WTC11 (cell line): Measurements from ENCODE around the gene SNRNP200. TPM values are rescaled to one million over a fixed set of nuclear protein-coding genes. Genes with fewer than 3 reads are reported as not detected.

Experiments
- ATAC-seq: fragments of 200-7000 bp; cut with Tn5 transposase; 2 replicates; pipeline ENCODE4 v1.10.0; 2021; ENCODE audit warnings: mild to moderate bottlenecking, moderate library complexity
- Bru-seq: library from RNA; stranded (reverse); fragments of 400-500 nt; gene quantifications from one replicate; lab custom pipeline; 2021; lab: Mats Ljungman, UMichigan
- CTCF ChIA-PET: fragments of 300-600 bp; sonication (Branson Sonifier 250); formaldehyde crosslinking; loops from one replicate; lab custom pipeline; 2021; ENCODE audit warnings: antibody characterized with exemption; lab: Charles Lee
- POLR2A ChIA-PET: fragments of 350-600 bp; sonication (Branson Sonifier 250); formaldehyde crosslinking; loops from one replicate; lab custom pipeline; 2021; ENCODE audit warnings: antibody characterized with exemption; lab: Charles Lee
- DNase-seq: peaks from one replicate; pipeline ENCODE4 v3.0.0; 2021; ENCODE audit warnings: low spot score
- H3K27ac Mint-ChIP-seq: 2 replicates; pipeline ENCODE4 v1.8.0; 2021; ENCODE audit warnings: mixed read lengths
- H3K27me3 Mint-ChIP-seq: 2 replicates; pipeline ENCODE4 v1.8.0; 2021; ENCODE audit warnings: low read depth, mild to moderate bottlenecking, moderate library complexity, mixed read lengths
- H3K36me3 Mint-ChIP-seq: 2 replicates; pipeline ENCODE4 v1.8.0; 2021; ENCODE audit warnings: mixed read lengths
- H3K4me1 Mint-ChIP-seq: 2 replicates; pipeline ENCODE4 v1.8.0; 2022; ENCODE audit warnings: mixed read lengths
- H3K4me3 Mint-ChIP-seq: 2 replicates; pipeline ENCODE4 v1.8.0; 2021; ENCODE audit warnings: mild to moderate bottlenecking, moderate library complexity, mixed read lengths
- H3K9me3 Mint-ChIP-seq: 2 replicates; pipeline ENCODE4 v1.8.0; 2021; ENCODE audit warnings: mixed read lengths
- AFF4 ChIP-seq: sonication (generic); formaldehyde crosslinking; IDR thresholded peaks from 2 replicates; pipeline ENCODE4 v1.8.1; 2023; ENCODE audit warnings: mild to moderate bottlenecking, missing genetic modification reagents, borderline replicate concordance
- CBFB ChIP-seq: sonication (generic); formaldehyde crosslinking; IDR thresholded peaks from 2 replicates; pipeline ENCODE4 v1.8.1; 2022; ENCODE audit warnings: mild to moderate bottlenecking, low read depth, missing genetic modification reagents
- CREM ChIP-seq: sonication (generic); formaldehyde crosslinking; IDR thresholded peaks from 2 replicates; pipeline ENCODE4 v1.8.1; 2022; ENCODE audit warnings: mild to moderate bottlenecking, missing genetic modification reagents, moderate library complexity
- E2F1 ChIP-seq: sonication (generic); formaldehyde crosslinking; IDR thresholded peaks from 2 replicates; pipeline ENCODE4 v1.8.0; 2022; ENCODE audit warnings: mild to moderate bottlenecking, missing genetic modification reagents
- E2F4 ChIP-seq: sonication (generic); formaldehyde crosslinking; IDR thresholded peaks from 2 replicates; pipeline ENCODE4 v1.8.1; 2022; ENCODE audit warnings: low read depth, mild to moderate bottlenecking, moderate library complexity, missing genetic modification reagents, borderline replicate concordance
- E2F5 ChIP-seq: sonication (generic); formaldehyde crosslinking; IDR thresholded peaks from 2 replicates; pipeline ENCODE4 v1.8.1; 2022; ENCODE audit warnings: mild to moderate bottlenecking, moderate library complexity, missing genetic modification reagents
- FOXK1 ChIP-seq: sonication (generic); formaldehyde crosslinking; IDR thresholded peaks from 2 replicates; pipeline ENCODE4 v1.8.0; 2022; ENCODE audit warnings: mild to moderate bottlenecking, moderate library complexity, missing genetic modification reagents
- FOXP4 ChIP-seq: sonication (generic); formaldehyde crosslinking; IDR thresholded peaks from 2 replicates; pipeline ENCODE4 v1.8.0; 2022; ENCODE audit warnings: mild to moderate bottlenecking, missing genetic modification reagents
- HMGXB4 ChIP-seq: sonication (generic); formaldehyde crosslinking; IDR thresholded peaks from 2 replicates; pipeline ENCODE4 v1.8.1; 2023; ENCODE audit warnings: mild to moderate bottlenecking, moderate library complexity, missing genetic modification reagents
- MAX ChIP-seq: sonication (generic); formaldehyde crosslinking; IDR thresholded peaks from 2 replicates; pipeline ENCODE4 v1.8.0; 2022; ENCODE audit warnings: mild to moderate bottlenecking, missing genetic modification reagents
- MYBL2 ChIP-seq: sonication (generic); formaldehyde crosslinking; IDR thresholded peaks from 2 replicates; pipeline ENCODE4 v1.8.1; 2023; ENCODE audit warnings: mild to moderate bottlenecking, moderate library complexity, missing genetic modification reagents
- NFE2L1 ChIP-seq: sonication (generic); formaldehyde crosslinking; IDR thresholded peaks from 2 replicates; pipeline ENCODE4 v1.8.1; 2023; ENCODE audit warnings: missing genetic modification reagents
- NFYB ChIP-seq: sonication (generic); formaldehyde crosslinking; conservative IDR thresholded peaks from 2 replicates; pipeline ENCODE4 v1.8.0; 2022; ENCODE audit warnings: low read depth, missing genetic modification reagents
- NR2C2 ChIP-seq: sonication (generic); formaldehyde crosslinking; IDR thresholded peaks from 2 replicates; pipeline ENCODE4 v1.8.0; 2022; ENCODE audit warnings: mild to moderate bottlenecking, missing genetic modification reagents
- SP1 ChIP-seq: sonication (generic); formaldehyde crosslinking; conservative IDR thresholded peaks from 2 replicates; pipeline ENCODE4 v1.8.1; 2022; ENCODE audit warnings: missing genetic modification reagents
- USF1 ChIP-seq: sonication (generic); formaldehyde crosslinking; IDR thresholded peaks from 2 replicates; pipeline ENCODE4 v1.8.0; 2022; ENCODE audit warnings: mild to moderate bottlenecking, missing genetic modification reagents
- ZNF138 ChIP-seq: sonication (generic); formaldehyde crosslinking; conservative IDR thresholded peaks from 2 replicates; pipeline ENCODE4 v1.8.1; 2022; ENCODE audit warnings: mild to moderate bottlenecking, moderate library complexity, missing genetic modification reagents
- ZNF232 ChIP-seq: sonication (generic); formaldehyde crosslinking; IDR thresholded peaks from 2 replicates; pipeline ENCODE4 v1.8.0; 2022; ENCODE audit warnings: mild to moderate bottlenecking, missing genetic modification reagents
- ZNF423 ChIP-seq: fragments of 250-450 bp; sonication (Bioruptor Pico); IDR thresholded peaks from 2 replicates; pipeline ENCODE4 v2.1.2; 2022; ENCODE audit warnings: mild to moderate bottlenecking, moderate library complexity
- long read RNA-seq, 3 experiments: library from RNA in 1 of 3; library from capped mRNA in 1 of 3; library from polyadenylated mRNA in 1 of 3; unstranded in 2 of 3; stranded (forward) in 1 of 3; transcript quantifications; one replicate each; pipeline ENCODE4 v2.0.0, GENCODE V29; 2021
- total RNA-seq: library from RNA; stranded (reverse); gene quantifications from 3 replicates; pipeline ENCODE4 v1.2.3, GENCODE V29; 2021

Gene SNRNP200
- total RNA-seq (194 to 226 TPM (median 201 TPM) in 3 replicates), Bru-seq, nascent RNA (percentile 85 among the genes with signal in this experiment)
- long read RNA-seq, experiment 1, full-length matches to known transcripts, result 372 of 726 reads
- long read RNA-seq, experiment 1, partial matches to known transcripts, result 304 of 726 reads
- long read RNA-seq, experiment 1, other reads (novel, unspliced or antisense), result 50 of 726 reads
- long read RNA-seq, experiment 2, full-length matches to known transcripts, result 33 of 229 reads
- long read RNA-seq, experiment 2, partial matches to known transcripts, result 130 of 229 reads
- long read RNA-seq, experiment 2, other reads (novel, unspliced or antisense), result 66 of 229 reads
- long read RNA-seq, experiment 3, partial matches to known transcripts, result 6 of 7 reads
- long read RNA-seq, experiment 3, other reads (novel, unspliced or antisense), result 1 of 7 reads

GRCh38 chr2:96305091-96305978 lies at the start of gene SNRNP200:
Gene SNRNP200 (minus strand): TSS chr2:96305546. CDS start chr2:96305437, 109 bp downstream.
- no peaks in the 10 kb centered on the region for H3K9me3 Mint-ChIP-seq
- ChIA-PET POLR2A (interaction anchor here (0.6 to 1.1 kb wide), 4 partner anchors 16 to 528 kb away, joined by 3 to 8 read pairs (median 5); partner anchors contain the start of gene NCAPH), CTCF (interaction anchor here (0.6 to 1.7 kb wide), 6 partner anchors 16 to 213 kb away, joined by 3 to 7 read pairs (median 4); partner anchors contain the start of gene CIAO1)
- ATAC-seq (peak; percentile 95), DNase-seq (peak; percentile 85)
- H3K27ac Mint-ChIP-seq, result peak within 1 kb of the TSS; percentile 99
- H3K4me3 Mint-ChIP-seq, result peak within 1 kb of the TSS; percentile 100
- peaks cover 42% of the 10 kb centered on the region for H3K36me3 Mint-ChIP-seq
- H3K4me1 Mint-ChIP-seq, result peaks cover 24% of the 10 kb centered on the region
- no peaks in the 10 kb centered on the region; the same call in 1 of the 2 replicates for H3K27me3 Mint-ChIP-seq
- peak; percentile 70; the same call in 1 of the 2 replicates for TF ChIP-seq HMGXB4
- peak; percentile 93 for TF ChIP-seq E2F5
- peak; percentile 92 for TF ChIP-seq SP1 (CRISPR knock-in tag)
- TF ChIP-seq ZNF423 (CRISPR knock-in tag), result no peak
- peak; percentile 94 for TF ChIP-seq FOXP4 (CRISPR knock-in tag)
- no peak for TF ChIP-seq AFF4
- TF ChIP-seq MYBL2 (CRISPR knock-in tag), result peak; percentile 94
- 0 out of 2 replicates have a peak, but pooled peaks have one; percentile 54 for TF ChIP-seq E2F4 (CRISPR knock-in tag)
- no peak for TF ChIP-seq NFYB (CRISPR knock-in tag)
- 0 out of 2 replicates have a peak, but pooled peaks have one; percentile 17 for TF ChIP-seq CBFB (CRISPR knock-in tag)
- TF ChIP-seq NR2C2 (CRISPR knock-in tag), result peak; percentile 99
- no peak for TF ChIP-seq ZNF138 (CRISPR knock-in tag)
- TF ChIP-seq CREM (CRISPR knock-in tag), result peak; percentile 87; the same call in 1 of the 2 replicates
- TF ChIP-seq E2F1 (CRISPR knock-in tag), result peak; percentile 45; the same call in 1 of the 2 replicates
- TF ChIP-seq MAX (CRISPR knock-in tag), result peak; percentile 90
- TF ChIP-seq FOXK1 (CRISPR knock-in tag), result peak; percentile 98
- peak; percentile 57; the same call in 1 of the 2 replicates for TF ChIP-seq NFE2L1 (CRISPR knock-in tag)
- peak; percentile 84 for TF ChIP-seq ZNF232 (CRISPR knock-in tag)
- peak; percentile 32; the same call in 1 of the 2 replicates for TF ChIP-seq USF1
